ENCODE measurements around the gene PTPRN2. TPM values are rescaled to one million over a fixed set of nuclear protein-coding genes. Genes with fewer than 3 reads are reported as not detected.
A peak's percentile ranks its signal among the peaks of the same experiment; 100 is the strongest.

The PTPRN2 gene
- total RNA-seq, 5 donors from 2014 or later (not counting 1 experiment from before 2014, with no cell fraction given) = 0.60 to 1.7 (median 0.82) TPM

DNA sequence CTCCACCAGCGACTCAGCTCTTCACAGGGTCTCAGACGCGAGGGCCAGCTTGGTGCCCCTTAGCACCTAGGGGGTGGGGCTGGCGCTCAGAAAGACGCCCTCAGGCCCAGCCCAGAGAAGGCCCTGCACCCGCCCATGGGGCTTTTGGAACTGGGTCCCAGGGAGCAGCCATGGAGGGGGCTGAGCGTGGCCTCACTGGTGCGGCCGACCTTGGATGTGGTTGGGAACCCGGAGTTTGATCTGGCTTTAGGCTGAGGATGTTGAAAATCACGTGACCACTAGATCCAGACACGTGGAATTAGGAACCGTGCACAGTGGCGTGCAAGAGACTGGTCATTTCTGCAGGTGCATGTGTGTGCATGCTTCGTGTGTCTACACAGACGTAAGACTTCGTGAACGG, 1065.4 kb downstream of the PTPRN2 start:
- H3K4me3 ChIP-seq (ENCODE audit: control insufficient read depth in 1 of 2, extremely low read depth in 1 of 2, low read length in 1 of 2) = no peak overlapping the region
- no peaks in the 10 kb centered on the region for H3K4me1 Mint-ChIP-seq
- ChIA-PET CTCF (no interaction called here), POLR2A (no interaction called here)
- no peak overlapping the region for H3K27ac Mint-ChIP-seq
- no peaks in the 10 kb centered on the region for H3K36me3 ChIP-seq (ENCODE audit: control insufficient read depth in 2 of 2, extremely low read depth in 1 of 2, insufficient read depth in 1 of 2, low read length in 1 of 2)
- H3K4me3 Mint-ChIP-seq = no peak overlapping the region
- H3K36me3 Mint-ChIP-seq = no peaks in the 10 kb centered on the region
- no peaks in the 10 kb centered on the region for H3K9me3 ChIP-seq
- H3K27me3 Mint-ChIP-seq = peaks cover 5 to 10% of the 10 kb centered on the region in 2 donors
- H3K9me3 Mint-ChIP-seq = no peaks in the 10 kb centered on the region
- no peak for ATAC-seq (replicated peaks in 1 of 4)
- H3K27ac ChIP-seq (ENCODE audit: low read length) = no peak overlapping the region
- WGBS (ENCODE audit: insufficient coverage) = 89% methylated on average over 15 of the region's 18 CpGs
- H3K27me3 ChIP-seq (replicated peaks in 1 of 2; ENCODE audit: control insufficient read depth in 2 of 2, extremely low read depth in 1 of 2, insufficient read depth in 2 of 2, low read length in 1 of 2) = peaks cover 0 to 18% of the 10 kb centered on the region in 2 experiments
- H3K4me1 ChIP-seq (ENCODE audit: control insufficient read depth in 1 of 2, extremely low read depth in 1 of 2, insufficient read depth in 2 of 2, low read length in 2 of 2) = no peaks in the 10 kb centered on the region
- peak in 2 of 35 experiments; percentile 4 to 13 for DNase-seq

DNA sequence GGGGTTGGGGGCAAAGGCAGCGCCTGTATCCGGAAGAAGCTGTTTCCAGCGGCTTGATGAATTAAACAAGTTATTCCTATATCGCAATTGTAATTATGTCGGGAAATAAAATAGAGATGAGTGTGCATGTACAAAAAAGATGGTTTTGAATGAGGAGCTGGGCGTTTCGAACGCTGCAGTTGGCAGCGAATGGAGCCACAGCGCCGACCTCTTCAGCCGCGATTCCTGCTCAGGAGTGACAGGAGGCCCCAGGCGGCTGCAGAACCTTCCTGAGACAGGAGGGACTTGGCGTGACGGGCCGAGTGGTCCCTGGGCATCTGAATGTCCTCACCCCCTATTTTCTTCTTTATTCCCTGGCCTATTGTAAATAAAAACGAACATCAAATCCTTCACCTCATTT, 1065.9 kb downstream of the PTPRN2 start:
- H3K9me3 Mint-ChIP-seq = no peaks in the 10 kb centered on the region
- no peak overlapping the region for H3K27ac Mint-ChIP-seq
- H3K9me3 ChIP-seq = no peaks in the 10 kb centered on the region
- H3K4me1 ChIP-seq (ENCODE audit: control insufficient read depth in 1 of 2, extremely low read depth in 1 of 2, insufficient read depth in 2 of 2, low read length in 2 of 2) = no peaks in the 10 kb centered on the region
- no peaks in the 10 kb centered on the region for H3K36me3 ChIP-seq (ENCODE audit: control insufficient read depth in 2 of 2, extremely low read depth in 1 of 2, insufficient read depth in 1 of 2, low read length in 1 of 2)
- POLR2A ChIA-PET = no interaction called here
- 97% methylated on average over 14 of the region's 18 CpGs for WGBS (ENCODE audit: insufficient coverage)
- CTCF ChIA-PET = no interaction called here
- DNase-seq = no peak
- no peaks in the 10 kb centered on the region for H3K4me1 Mint-ChIP-seq
- no peak for ATAC-seq (replicated peaks in 1 of 4)
- no peak overlapping the region for H3K27ac ChIP-seq (ENCODE audit: low read length)
- peaks cover 0 to 18% of the 10 kb centered on the region in 2 experiments for H3K27me3 ChIP-seq (replicated peaks in 1 of 2; ENCODE audit: control insufficient read depth in 2 of 2, extremely low read depth in 1 of 2, insufficient read depth in 2 of 2, low read length in 1 of 2)
- H3K4me3 ChIP-seq (ENCODE audit: control insufficient read depth in 1 of 2, extremely low read depth in 1 of 2, low read length in 1 of 2) = no peak overlapping the region
- no peaks in the 10 kb centered on the region for H3K36me3 Mint-ChIP-seq
- peaks cover 5 to 10% of the 10 kb centered on the region in 2 donors for H3K27me3 Mint-ChIP-seq
- H3K4me3 Mint-ChIP-seq = no peak overlapping the region

DNA sequence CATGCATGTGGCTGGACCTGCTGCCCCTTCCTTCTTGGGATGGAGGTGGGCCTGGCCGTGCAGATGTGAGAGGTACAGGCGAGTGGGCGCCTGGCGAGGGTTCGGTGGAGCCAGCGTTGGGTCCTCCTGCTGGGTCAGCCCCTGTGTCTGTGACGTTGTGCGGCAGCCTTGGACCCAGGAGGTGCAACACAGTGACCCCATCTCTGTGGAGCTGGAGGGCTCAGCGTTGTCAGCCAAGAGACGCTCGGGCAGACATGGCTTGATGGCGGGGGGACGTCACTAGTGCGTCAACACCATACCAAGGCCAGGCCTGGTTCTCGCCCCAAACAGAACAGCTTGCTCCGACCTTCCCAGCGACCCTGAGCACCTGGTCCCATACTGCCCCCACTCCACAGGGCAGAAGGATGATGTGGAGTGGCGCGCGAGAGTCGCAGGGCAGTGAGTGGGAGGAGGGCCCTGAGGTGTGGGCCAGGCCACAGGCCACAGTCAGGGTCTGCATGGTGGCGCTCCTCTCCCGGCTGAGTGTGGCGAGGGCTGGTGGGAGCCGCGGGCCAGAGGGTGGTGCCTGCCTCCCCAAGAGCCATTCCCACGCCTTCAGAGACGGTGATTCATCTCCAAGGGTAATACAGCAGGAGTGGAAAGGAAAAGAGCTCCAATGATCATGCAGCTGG, 1066.4 kb downstream of the PTPRN2 start:
- WGBS (ENCODE audit: insufficient coverage) = 95% methylated on average over 25 of the region's 28 CpGs
- H3K27ac Mint-ChIP-seq = no peak overlapping the region
- peak in 3 of 35 experiments; percentile 2 to 19 (median 12) for DNase-seq
- H3K9me3 ChIP-seq = no peaks in the 10 kb centered on the region
- H3K36me3 ChIP-seq (ENCODE audit: control insufficient read depth in 2 of 2, extremely low read depth in 1 of 2, insufficient read depth in 1 of 2, low read length in 1 of 2) = no peaks in the 10 kb centered on the region
- no peak for ATAC-seq (replicated peaks in 1 of 4)
- H3K36me3 Mint-ChIP-seq = no peaks in the 10 kb centered on the region
- H3K27ac ChIP-seq (ENCODE audit: low read length) = no peak overlapping the region
- no peak overlapping the region for H3K4me3 Mint-ChIP-seq
- no peaks in the 10 kb centered on the region for H3K4me1 Mint-ChIP-seq
- H3K4me1 ChIP-seq (ENCODE audit: control insufficient read depth in 1 of 2, extremely low read depth in 1 of 2, insufficient read depth in 2 of 2, low read length in 2 of 2) = no peaks in the 10 kb centered on the region
- no peak overlapping the region for H3K4me3 ChIP-seq (ENCODE audit: control insufficient read depth in 1 of 2, extremely low read depth in 1 of 2, low read length in 1 of 2)
- no peaks in the 10 kb centered on the region for H3K9me3 Mint-ChIP-seq
- ChIA-PET CTCF (no interaction called here), POLR2A (no interaction called here)
- H3K27me3 ChIP-seq (replicated peaks in 1 of 2; ENCODE audit: control insufficient read depth in 2 of 2, extremely low read depth in 1 of 2, insufficient read depth in 2 of 2, low read length in 1 of 2) = peaks cover 0 to 18% of the 10 kb centered on the region in 2 experiments
- H3K27me3 Mint-ChIP-seq = peaks cover 6 to 10% of the 10 kb centered on the region in 2 donors

DNA sequence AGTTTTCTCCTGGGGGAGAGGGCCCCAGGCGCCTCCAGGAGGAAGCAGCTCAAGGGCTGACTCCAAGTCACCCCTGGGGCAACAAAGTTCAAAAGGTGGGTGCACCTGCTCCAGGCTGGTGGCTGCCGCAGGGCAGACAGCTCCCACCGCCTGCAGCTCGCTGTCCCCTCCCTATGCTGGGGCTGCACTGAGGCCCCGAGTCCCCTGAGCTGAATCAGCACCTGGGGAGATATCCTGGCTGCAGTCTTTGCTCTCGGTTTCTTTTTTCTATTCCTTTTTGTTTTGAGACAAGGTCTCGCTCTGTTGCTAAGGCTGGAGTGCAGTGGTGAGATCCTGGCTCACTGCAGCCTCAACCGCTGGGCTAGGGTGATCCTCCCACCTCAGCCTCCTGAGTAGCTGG, 1067.4 kb downstream of the PTPRN2 start:
- Histone ChIP-seq H3K9me3 (no peaks in the 10 kb centered on the region), H3K36me3 (ENCODE audit: control insufficient read depth in 2 of 2, extremely low read depth in 1 of 2, insufficient read depth in 1 of 2, low read length in 1 of 2) (no peaks in the 10 kb centered on the region), H3K27me3 (replicated peaks in 1 of 2; ENCODE audit: control insufficient read depth in 2 of 2, extremely low read depth in 1 of 2, insufficient read depth in 2 of 2, low read length in 1 of 2) (peaks cover 0 to 24% of the 10 kb centered on the region in 2 experiments), H3K4me3 (ENCODE audit: control insufficient read depth in 1 of 2, extremely low read depth in 1 of 2, low read length in 1 of 2) (no peak overlapping the region), H3K4me1 (ENCODE audit: control insufficient read depth in 1 of 2, extremely low read depth in 1 of 2, insufficient read depth in 2 of 2, low read length in 2 of 2) (no peaks in the 10 kb centered on the region), H3K27ac (ENCODE audit: low read length) (no peak overlapping the region)
- ChIA-PET CTCF (no interaction called here), POLR2A (no interaction called here)
- peak in 1 of 35 experiments; percentile 17 for DNase-seq
- no peaks in the 10 kb centered on the region for H3K4me1 Mint-ChIP-seq
- WGBS (ENCODE audit: insufficient coverage) = 76% methylated on average over 8 of the region's 8 CpGs
- H3K27ac Mint-ChIP-seq = no peak overlapping the region
- H3K36me3 Mint-ChIP-seq = no peaks in the 10 kb centered on the region
- H3K4me3 Mint-ChIP-seq = no peak overlapping the region
- ATAC-seq (replicated peaks in 1 of 4) = no peak
- peaks cover 6 to 8% of the 10 kb centered on the region in 2 donors for H3K27me3 Mint-ChIP-seq
- no peaks in the 10 kb centered on the region for H3K9me3 Mint-ChIP-seq

DNA sequence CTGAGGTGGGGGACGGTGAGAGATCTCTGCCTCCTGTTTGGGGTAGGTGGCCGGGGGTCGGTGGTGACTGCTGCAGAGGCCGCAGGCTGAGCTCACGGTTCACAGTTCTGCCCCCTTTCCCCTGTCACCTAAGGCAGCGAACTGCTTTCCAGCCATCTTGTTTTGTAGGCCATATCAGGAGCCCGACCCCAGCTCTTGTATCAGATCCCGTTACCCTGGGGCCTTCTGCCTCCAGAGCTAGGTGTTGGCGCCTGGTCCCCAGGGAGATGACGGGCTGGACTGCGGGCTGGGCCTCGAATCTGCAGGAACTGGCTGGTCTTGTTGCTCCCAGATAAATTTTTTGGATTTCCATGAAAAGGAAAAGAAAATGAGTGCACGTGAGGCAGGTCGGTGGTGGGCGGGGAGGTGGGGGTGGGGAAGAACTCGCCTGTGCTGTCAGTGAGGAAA, 1067.8 kb downstream of the PTPRN2 start:
- Histone ChIP-seq H3K4me3 (ENCODE audit: control insufficient read depth in 1 of 2, extremely low read depth in 1 of 2, low read length in 1 of 2) (no peak overlapping the region), H3K27me3 (replicated peaks in 1 of 2; ENCODE audit: control insufficient read depth in 2 of 2, extremely low read depth in 1 of 2, insufficient read depth in 2 of 2, low read length in 1 of 2) (peaks cover 0 to 28% of the 10 kb centered on the region in 2 experiments), H3K27ac (ENCODE audit: low read length) (no peak overlapping the region), H3K9me3 (no peaks in the 10 kb centered on the region), H3K36me3 (ENCODE audit: control insufficient read depth in 2 of 2, extremely low read depth in 1 of 2, insufficient read depth in 1 of 2, low read length in 1 of 2) (no peaks in the 10 kb centered on the region), H3K4me1 (ENCODE audit: control insufficient read depth in 1 of 2, extremely low read depth in 1 of 2, insufficient read depth in 2 of 2, low read length in 2 of 2) (no peaks in the 10 kb centered on the region)
- Mint-ChIP-seq H3K27me3 (peaks cover 4 to 6% of the 10 kb centered on the region in 2 donors), H3K36me3 (no peaks in the 10 kb centered on the region), H3K9me3 (no peaks in the 10 kb centered on the region), H3K4me3 (no peak overlapping the region), H3K27ac (no peak overlapping the region), H3K4me1 (no peaks in the 10 kb centered on the region)
- DNase-seq (peak in 2 of 35 experiments; percentile 7 to 11), ATAC-seq (replicated peaks in 1 of 4) (no peak)
- 83% methylated on average over 8 of the region's 16 CpGs for WGBS (ENCODE audit: insufficient coverage)
- ChIA-PET CTCF (no interaction called here), POLR2A (no interaction called here)

DNA sequence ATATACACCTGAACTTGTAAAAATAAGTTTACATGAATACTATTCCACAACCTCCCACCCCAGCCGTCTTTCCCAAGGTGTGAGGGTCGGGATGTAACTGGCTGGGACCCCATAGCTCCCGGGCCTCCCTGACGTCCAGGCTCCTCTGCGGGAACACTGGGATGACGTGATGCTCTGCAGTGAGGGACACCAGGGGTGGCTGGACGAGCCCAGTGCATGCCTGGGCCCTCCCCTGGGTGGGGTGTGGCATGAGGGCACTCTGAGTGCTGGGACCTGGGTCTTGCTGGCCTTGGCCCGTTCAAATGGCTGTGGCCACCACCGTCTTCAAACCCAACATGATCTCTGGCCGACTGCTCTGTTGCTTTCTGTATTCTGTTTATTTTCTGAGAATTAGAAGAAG, 1068.4 kb downstream of the PTPRN2 start:
- Mint-ChIP-seq H3K4me3 (no peak overlapping the region), H3K9me3 (no peaks in the 10 kb centered on the region), H3K27ac (no peak overlapping the region), H3K36me3 (no peaks in the 10 kb centered on the region), H3K4me1 (no peaks in the 10 kb centered on the region), H3K27me3 (peaks cover 3 to 4% of the 10 kb centered on the region in 2 donors)
- 78% methylated on average over 7 of the region's 10 CpGs for WGBS (ENCODE audit: insufficient coverage)
- ChIA-PET CTCF (no interaction called here), POLR2A (no interaction called here)
- Histone ChIP-seq H3K9me3 (no peaks in the 10 kb centered on the region), H3K27me3 (replicated peaks in 1 of 2; ENCODE audit: control insufficient read depth in 2 of 2, extremely low read depth in 1 of 2, insufficient read depth in 2 of 2, low read length in 1 of 2) (peaks cover 0 to 33% of the 10 kb centered on the region in 2 experiments), H3K4me1 (ENCODE audit: control insufficient read depth in 1 of 2, extremely low read depth in 1 of 2, insufficient read depth in 2 of 2, low read length in 2 of 2) (no peaks in the 10 kb centered on the region), H3K36me3 (ENCODE audit: control insufficient read depth in 2 of 2, extremely low read depth in 1 of 2, insufficient read depth in 1 of 2, low read length in 1 of 2) (no peaks in the 10 kb centered on the region), H3K27ac (ENCODE audit: low read length) (no peak overlapping the region), H3K4me3 (ENCODE audit: control insufficient read depth in 1 of 2, extremely low read depth in 1 of 2, low read length in 1 of 2) (no peak overlapping the region)
- ATAC-seq (replicated peaks in 1 of 4) = no peak
- DNase-seq = peak in 2 of 35 experiments; percentile 3 to 19
